HG03558 (cell line): Measurements from ENCODE around the gene SBNO2.

Experiments
- ATAC-seq: cut with Tn5 transposase; IDR thresholded peaks from one replicate; pipeline ENCODE4 v1.9.1; 2021; ENCODE audit warnings: moderate number of reproducible peaks; ENCODE audit not compliant: unreplicated experiment; ENCODE audit errors: extremely low read depth

The SBNO2 gene

DNA sequence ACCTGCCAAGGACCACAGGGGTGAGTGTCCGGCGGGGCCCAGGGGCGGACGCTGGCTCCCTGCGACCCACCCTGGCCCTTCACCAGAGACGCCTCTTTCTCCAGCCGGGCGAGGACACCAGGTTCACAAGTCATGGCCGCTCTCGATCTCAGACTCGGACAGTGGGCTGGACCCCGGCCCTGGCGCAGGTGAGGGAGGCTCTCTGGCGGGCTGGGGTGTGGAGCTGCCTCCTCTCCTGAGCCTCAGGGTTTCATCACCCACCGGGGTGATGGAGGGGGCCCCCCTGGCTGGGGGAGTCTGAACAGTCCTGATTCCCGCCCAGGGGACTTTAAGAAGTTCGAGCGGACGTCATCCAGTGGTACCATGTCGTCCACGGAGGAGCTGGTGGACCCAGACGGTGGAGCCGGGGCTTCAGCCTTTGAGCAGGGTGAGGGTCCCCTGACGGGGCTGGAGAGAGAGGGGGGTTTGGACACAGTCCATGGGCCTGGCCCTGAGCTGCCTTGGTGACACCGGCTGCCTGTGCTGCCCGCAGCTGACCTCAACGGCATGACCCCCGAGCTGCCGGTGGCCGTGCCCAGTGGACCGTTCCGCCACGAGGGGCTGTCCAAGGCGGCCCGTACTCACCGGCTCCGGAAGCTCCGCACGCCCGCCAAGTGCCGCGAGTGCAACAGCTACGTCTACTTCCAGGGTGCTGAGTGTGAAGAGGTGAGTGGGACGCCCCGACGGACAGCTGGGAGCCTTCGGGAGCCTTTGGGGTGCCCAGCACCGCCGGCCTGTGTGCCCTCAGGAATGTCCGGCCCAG, 93.5 kb downstream of the SBNO2 start:
- no peak for ATAC-seq

DNA sequence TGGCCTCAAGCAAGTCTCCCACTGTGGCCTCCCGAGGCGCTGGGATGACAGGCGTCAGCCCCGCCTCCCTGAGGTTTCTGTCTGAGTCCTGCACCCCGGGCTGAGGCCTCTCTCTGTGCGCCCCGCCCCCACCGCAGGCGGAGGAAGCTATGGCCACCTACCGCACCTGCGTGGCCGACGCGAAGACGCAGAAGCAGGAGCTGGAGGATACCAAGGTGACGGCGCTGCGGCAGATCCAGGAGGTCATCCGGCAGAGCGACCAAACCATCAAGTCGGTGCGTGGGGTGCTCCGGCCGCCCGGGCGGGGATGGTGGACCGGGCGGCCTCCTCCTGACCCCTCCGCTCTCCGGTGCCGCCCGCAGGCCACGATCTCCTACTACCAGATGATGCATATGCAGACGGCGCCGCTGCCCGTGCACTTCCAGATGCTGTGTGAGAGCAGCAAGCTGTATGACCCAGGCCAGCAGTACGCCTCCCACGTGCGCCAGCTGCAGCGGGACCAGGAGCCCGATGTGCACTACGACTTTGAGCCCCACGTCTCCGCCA, 94.4 kb downstream of the SBNO2 start:
- ATAC-seq, result no peak

GRCh38 chr19:1076951-1077350, 97.1 kb downstream of the SBNO2 start:
- ATAC-seq, result no peak

DNA sequence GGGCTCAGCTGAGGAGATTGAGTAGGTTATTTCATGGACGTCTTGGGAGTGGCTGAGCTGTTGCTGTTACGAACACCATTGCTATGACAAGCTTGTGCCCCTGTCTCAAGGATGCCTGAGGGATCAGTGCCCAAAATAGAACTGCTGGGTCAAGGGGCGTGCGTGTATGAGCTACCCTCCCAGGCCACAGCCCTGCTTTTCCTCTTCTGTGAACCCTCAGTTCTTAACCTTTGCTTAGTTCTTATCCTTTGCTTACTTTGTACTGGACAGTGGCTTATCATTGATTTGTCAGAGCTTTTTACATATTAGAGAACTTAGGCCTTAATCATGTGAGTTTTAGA, 98.1 kb downstream of the SBNO2 start:
- ATAC-seq, result no peak

DNA sequence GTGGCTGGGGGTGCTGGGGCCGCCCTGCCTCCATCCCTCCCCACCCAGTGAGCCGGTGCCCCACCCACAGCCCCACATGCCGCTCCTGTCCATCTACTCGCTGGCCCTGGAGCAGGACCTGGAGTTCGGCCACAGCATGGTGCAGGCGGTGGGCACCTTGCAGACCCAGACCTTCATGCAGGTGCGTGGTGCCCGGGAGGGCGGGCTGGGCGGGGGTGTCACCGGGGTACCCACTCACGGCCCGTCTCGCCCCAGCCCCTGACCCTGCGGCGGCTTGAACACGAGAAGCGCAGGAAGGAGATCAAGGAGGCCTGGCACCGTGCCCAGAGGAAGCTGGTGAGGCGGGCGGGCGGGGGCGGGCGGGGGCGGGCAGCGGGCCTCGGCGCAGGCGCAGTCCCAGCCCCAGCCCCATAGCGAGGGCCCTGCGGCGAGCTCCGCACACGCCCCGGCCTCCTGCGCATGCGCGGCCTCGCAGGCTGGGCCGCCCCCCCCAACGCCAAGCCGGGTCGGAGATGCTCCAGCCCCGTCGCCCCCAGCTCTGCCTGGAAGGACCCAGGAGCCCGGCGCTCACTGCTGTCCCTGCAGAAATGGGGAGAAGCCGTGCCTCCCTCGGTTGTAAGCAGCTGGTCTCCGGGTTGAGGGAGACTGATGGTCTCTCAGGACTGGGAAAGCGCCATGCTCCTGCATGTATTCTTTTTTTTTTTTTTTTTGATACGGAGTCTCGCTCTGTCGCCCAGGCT, 99.4 kb downstream of the SBNO2 start:
- ATAC-seq, result no peak

GRCh38 chr19:1073956-1074517, 100.0 kb downstream of the SBNO2 start:
- no peak for ATAC-seq

DNA sequence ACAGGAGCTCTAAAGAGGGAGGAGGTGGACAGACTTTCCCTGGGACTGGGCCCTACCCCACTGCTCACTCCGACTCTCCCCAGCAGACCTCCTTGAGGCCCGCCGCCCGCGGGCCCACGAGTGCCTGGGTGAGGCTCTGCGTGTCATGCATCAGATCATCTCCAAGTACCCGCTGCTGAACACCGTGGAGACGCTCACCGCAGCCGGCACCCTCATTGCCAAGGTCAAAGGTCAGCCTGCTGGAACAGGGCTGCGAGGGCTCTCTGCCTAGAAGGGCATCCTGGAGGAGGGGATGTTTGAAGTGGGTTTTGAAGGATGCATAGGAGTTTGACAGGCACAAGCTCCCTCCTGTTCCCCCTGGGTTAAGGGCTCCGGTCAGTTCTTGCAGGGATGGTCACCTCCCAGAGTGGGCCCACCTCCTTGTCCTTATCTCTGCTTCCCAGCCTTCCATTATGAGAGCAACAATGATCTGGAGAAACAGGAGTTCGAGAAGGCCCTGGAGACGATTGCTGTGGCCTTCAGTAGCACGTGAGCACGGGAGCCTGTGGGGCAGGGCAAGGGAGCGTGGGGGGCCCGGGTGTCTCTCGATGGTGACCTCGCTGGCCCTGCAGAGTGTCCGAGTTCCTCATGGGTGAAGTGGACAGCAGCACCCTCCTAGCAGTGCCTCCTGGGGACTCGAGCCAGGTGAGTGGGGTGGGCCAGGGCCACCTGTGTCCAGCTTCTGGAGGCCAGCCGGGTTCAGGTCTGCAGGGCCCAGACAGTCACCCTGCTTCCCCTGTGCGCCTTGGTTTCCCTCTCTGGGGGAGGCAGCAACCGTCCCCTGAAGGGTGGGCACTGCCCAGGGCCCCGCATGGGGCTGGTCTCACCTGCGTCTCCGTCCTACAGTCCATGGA, 100.8 kb downstream of the SBNO2 start:
- no peak for ATAC-seq

DNA sequence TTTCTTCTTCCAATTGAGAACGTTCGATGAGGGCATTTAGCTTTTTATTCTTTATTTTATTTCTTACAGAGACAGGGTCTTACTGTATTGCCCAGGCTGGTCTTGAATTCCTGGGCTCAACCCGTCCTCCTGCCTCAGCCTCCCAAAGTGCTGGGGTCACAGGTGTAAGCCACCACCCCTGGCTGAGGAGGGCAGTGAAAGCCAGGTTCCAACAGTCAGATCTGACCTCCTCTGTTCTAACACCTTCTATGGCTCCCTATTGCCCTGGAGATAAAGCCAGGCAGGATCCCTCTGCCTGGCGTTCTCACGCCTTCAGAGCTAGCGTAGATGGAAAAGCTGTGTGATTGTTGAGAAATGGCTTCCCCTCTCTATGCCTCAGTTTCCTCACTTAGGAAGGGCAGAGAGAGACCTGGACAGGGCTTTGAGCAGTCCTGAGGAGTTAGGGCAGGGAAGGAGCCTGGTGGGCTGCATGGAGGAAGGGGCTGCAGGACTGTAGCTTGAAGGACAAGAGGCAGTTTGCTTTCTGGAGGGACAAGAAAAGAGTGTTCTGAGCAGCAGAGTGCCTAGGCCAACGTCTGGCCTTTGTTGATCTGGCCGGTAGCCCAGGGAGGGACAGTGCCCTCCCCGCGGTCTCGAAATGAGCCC, 101.6 kb downstream of the SBNO2 start:
- ATAC-seq, result no peak

DNA sequence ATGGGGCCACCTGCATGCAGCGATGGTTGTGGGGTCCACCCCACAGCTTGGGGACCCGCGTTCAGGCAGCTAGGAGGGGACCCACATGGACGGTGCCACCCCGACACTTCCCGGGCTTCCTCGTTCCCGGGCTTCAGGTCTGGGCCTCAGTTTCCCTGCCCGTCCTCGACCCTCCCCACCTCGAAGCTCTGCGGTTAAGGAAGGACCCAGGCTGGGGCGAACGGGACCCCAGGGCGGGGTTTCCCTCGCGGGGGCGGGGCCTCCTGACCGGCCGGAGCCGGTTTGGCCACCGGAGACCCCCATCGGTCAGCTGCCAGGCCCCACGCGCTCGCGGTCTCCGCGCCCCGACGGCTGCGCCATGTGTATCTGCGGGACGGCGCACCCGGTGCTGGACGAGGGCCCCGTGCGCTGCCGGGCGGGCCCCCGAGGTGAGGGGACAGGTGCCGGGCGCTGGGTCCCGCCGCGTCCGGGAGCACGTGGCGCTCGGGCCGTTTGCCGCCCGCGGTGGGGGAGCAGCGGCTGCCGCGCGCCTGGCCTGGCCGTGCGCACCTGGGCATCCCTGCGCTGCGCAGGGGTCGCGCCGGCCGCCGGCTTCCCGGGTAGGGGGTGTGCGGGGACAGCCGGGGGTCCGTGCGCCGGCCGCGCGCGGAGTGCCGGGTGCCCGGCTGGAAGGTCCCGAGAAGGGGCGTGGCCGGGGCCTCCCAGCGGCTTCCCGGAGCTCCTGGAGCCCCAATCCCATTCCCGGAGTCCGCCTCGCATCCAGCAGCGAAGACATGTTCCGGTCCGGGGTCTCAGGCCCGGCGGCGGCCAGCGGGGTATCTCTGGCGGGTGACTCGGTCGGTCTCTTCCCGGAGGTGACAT, 102.9 kb downstream of the SBNO2 start:
- no peak for ATAC-seq

GRCh38 chr19:1070576-1070930, 103.5 kb downstream of the SBNO2 start:
- no peak for ATAC-seq

DNA sequence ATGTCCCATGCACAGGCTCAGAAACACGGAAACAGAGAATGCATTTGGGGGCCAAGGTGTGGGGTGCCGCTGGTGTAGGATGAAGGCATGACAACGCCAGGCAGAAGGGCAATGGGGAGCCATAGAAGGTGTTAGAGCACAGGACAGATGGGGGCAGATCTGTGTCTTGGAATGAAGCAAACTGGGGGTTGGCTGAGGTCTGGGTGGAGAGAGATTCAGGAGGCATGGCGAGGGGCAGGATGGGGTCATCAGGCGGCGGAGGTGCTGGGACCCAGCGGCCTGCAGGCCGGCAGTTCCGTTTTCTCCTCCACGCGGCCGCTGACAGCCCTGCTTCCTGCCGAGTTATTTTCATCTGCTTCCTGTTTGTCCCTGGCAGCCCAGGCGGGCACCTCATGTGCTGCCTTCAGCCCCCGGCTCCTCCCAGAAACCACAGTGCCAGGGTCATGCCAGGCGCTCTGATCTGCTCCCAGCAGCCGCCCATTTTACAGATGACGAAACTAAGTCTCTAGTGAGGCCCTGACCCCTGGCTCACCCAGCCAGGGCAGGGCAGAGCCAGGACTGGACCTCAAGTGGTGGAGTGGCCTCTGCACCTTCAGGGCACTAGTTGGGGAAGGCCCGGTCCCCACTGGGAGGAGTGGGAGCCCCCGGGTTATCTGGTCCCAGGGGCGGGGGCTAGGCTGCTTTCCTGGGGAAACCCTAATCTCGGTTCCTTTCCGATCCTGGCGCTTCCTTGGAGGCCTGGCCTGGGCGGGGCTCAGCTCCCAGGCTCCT, 104.9 kb downstream of the SBNO2 start:
- no peak for ATAC-seq

- ATAC-seq, result no peak
Measured at GRCh38 chr19:1068009-1069001, 105.8 kb downstream of the SBNO2 start.

DNA sequence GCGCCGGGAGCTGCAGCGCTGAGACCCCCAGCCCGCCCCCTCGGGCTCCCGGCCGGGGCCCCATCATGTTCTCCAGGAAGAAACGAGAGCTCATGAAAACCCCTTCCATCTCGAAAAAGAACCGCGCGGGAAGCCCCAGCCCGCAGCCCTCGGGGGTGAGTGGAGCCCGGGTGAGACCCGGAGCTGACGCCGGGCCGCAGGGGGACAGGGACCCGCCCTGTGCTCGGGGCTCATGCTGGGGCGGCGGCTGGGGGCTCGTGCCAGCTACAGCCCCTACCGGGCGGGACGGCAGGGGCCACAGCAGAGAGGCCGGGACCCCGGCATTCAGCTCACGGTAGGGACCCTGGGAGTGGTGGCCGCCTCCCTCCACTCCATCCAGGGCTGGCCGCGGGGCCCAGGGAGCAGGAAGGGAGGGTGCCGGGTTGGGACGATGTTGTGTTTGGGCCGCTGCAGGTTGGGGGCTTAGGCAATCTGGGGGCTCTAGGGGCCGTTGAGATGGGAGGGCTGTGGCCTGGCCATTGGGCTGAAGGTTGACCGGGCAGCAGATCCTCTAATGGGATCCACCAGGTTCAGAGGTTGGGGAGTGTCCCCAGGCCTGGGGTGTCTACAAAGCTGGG, 106.6 kb downstream of the SBNO2 start:
- ATAC-seq, result no peak

- ATAC-seq, result no peak
Measured at GRCh38 chr19:1066748-1067340, 107.2 kb downstream of the SBNO2 start, which contains the start of gene ARHGAP45. TSS of gene ARHGAP45 (plus strand) at chr19:1067167. CDS start at chr19:1067406, 239 bp downstream.

GRCh38 chr19:1066251-1066747, 107.8 kb downstream of the SBNO2 start:
- ATAC-seq, result no peak

DNA sequence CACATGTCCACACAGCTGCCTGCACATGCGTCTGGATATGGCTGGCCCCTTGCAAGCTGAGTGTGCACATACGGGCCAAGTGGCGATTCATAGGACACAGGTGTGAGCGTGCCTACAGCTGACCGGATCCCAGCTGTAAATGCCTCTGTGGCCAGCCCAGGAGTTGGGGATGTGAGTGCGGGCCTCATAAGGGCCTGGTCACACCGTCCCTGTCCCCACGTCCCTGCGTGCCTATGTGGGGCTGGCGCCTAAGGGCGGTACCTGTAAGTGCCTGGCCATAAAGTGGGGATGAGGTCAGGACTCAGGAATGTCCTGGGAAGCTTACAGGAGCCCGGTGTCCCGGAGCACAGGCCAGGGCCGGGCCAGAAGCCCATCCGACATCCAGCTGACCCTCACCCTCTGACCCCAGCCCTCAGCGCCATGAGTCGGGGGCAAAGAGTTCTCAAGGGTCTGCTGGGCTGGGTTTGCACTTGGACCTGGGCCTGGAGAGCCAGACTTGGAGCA, 108.4 kb downstream of the SBNO2 start:
- no peak for ATAC-seq
